ENCODE data around the gene CORO2B.

CORO2B gene

DNA sequence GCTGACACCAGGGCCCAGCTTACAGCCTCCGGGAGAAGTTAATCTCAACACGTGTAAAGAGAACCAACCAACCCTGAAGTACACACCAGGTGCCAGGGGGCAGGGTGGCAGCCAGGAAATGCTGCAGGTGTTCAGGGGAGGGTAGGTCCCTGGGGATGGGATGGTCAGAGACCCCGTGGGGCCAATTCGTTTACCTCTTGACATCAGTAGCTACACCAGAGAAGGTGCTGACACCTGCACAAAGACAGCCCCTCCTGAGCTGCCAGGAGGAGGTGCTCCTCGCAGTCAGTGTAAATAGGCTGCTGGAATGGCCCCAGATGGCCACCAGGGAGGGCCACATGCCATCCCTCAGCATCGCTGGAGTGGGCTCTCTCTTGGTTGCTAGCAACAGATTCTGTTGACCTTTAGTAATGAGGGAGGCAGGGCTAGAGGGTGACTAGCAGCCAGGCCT, 52.8 kb downstream of the CORO2B start:
- Histone ChIP-seq H3K4me3 (ENCODE audit: low read depth, low read length) (no peak overlapping the region), H3K4me1 (no peaks in the 10 kb centered on the region), H3K4me2 (ENCODE audit: low read length) (no peak overlapping the region), H3K27me3 (ENCODE audit: control insufficient read depth, insufficient read depth, low read length) (no peaks in the 10 kb centered on the region), H3K36me3 (ENCODE audit: control insufficient read depth, insufficient read depth, low read length) (no peaks in the 10 kb centered on the region), H2AFZ (no peak overlapping the region), H3K9me3 (ENCODE audit: control insufficient read depth, low read length) (no peaks in the 10 kb centered on the region), H3K27ac (no peak overlapping the region), H3K79me2 (no peaks in the 10 kb centered on the region), H3K9ac (no peak overlapping the region)
- TF ChIP-seq, protein P1, sequence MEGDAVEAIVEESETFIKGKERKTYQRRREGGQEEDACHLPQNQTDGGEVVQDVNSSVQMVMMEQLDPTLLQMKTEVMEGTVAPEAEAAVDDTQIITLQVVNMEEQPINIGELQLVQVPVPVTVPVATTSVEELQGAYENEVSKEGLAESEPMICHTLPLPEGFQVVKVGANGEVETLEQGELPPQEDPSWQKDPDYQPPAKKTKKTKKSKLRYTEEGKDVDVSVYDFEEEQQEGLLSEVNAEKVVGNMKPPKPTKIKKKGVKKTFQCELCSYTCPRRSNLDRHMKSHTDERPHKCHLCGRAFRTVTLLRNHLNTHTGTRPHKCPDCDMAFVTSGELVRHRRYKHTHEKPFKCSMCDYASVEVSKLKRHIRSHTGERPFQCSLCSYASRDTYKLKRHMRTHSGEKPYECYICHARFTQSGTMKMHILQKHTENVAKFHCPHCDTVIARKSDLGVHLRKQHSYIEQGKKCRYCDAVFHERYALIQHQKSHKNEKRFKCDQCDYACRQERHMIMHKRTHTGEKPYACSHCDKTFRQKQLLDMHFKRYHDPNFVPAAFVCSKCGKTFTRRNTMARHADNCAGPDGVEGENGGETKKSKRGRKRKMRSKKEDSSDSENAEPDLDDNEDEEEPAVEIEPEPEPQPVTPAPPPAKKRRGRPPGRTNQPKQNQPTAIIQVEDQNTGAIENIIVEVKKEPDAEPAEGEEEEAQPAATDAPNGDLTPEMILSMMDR (IDR thresholded peaks at IDR 0.05): no peak

DNA sequence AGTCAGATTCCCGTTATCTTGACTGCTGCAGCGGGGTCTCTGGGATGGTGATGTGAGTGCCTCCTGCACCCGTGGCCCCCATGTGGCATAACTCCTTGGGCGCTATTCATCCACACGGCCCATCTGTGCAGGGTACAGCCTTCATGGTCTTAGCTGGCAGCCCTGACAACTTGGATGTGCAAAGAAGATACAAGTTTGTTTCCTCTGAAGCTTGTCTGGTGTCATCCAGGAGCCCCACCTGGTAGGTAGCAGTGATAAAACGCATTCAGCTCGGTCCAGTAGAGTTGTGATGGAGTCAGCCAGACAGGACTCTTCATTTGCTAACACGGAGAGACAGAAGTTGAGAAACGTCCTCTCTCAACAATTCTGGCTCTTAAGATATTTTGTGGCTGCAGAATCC, 53.3 kb downstream of the CORO2B start:
- no peak overlapping the region for H3K4me2 ChIP-seq (ENCODE audit: low read length)
- H3K9ac ChIP-seq: no peak overlapping the region
- H3K79me2 ChIP-seq: no peaks in the 10 kb centered on the region
- no peak overlapping the region for H3K4me3 ChIP-seq (ENCODE audit: low read depth, low read length)
- no peaks in the 10 kb centered on the region for H3K9me3 ChIP-seq (ENCODE audit: control insufficient read depth, low read length)
- H2AFZ ChIP-seq: no peak overlapping the region
- no peaks in the 10 kb centered on the region for H3K4me1 ChIP-seq
- TF ChIP-seq, protein P1 (IDR thresholded peaks at IDR 0.05): no peak
- H3K27me3 ChIP-seq (ENCODE audit: control insufficient read depth, insufficient read depth, low read length): no peaks in the 10 kb centered on the region
- no peaks in the 10 kb centered on the region for H3K36me3 ChIP-seq (ENCODE audit: control insufficient read depth, insufficient read depth, low read length)
- no peak overlapping the region for H3K27ac ChIP-seq

DNA sequence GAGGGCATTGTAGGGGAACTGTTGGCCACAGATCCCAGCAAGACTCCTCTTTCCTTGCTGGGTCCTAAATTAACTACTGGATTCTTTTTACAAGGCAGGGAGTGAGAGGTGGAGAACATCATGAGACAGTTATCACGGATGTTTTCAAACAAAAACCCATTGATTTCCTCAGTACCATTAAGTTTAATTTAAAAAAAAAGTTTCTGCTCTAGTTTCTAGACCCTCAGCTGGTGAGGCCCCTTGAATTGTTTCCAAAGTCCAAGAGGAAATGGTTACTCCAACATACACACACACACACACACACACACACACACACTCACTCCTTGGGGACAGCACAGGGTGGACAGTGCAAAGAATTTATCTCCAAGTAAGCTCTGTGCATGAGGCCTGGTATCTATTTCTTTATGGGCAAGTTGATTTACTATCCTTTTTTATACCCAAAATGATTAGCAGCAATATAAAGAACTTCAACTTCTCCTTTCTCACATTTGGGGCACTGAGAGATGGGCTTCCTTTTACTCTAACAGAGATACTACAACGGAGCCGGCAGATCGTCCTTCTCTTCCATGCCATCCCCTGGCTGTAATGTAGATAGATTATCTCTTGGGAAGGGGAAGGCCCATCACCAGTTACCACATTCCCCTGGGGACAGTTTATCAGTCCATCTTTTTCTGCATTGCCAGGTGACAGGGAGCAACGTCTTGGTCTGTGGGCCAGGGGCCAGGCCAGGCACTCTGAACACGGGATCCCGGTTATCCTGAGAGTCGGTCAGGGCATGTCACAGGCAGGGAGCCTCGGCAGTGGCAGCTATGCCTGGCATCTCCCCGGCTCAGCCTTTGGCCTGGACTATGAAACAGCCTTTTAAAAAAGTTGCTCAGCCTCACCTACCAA, 54.7 kb downstream of the CORO2B start:
- TF ChIP-seq, protein P1 (IDR thresholded peaks at IDR 0.05): no peak
- H3K4me1 ChIP-seq: no peaks in the 10 kb centered on the region

DNA sequence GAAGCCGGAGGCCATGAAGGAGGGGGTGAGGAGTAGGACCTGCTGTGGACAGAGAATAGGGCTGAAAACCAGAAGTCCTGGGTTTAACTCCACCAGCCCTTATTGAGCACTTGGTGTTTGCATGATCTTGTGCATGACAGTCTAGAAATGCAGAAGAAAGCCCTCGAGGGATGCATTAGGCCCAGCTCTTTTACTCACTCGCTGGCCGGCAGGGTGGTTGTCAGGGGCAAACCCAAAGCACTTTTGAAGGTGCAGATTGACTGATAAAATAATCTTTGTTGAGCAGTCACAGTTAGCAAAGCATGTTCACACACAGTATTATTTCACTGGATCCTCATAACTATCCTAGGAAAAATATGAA, 55.3 kb downstream of the CORO2B start:
- H3K27ac ChIP-seq: no peak overlapping the region
- H3K27me3 ChIP-seq (ENCODE audit: control insufficient read depth, insufficient read depth, low read length): no peaks in the 10 kb centered on the region
- no peaks in the 10 kb centered on the region for H3K9me3 ChIP-seq (ENCODE audit: control insufficient read depth, low read length)
- no peaks in the 10 kb centered on the region for H3K4me1 ChIP-seq
- no peak overlapping the region for H3K4me3 ChIP-seq (ENCODE audit: low read depth, low read length)
- TF ChIP-seq, protein P1 (IDR thresholded peaks at IDR 0.05): no peak
- H2AFZ ChIP-seq: no peak overlapping the region
- H3K4me2 ChIP-seq (ENCODE audit: low read length): no peak overlapping the region
- H3K79me2 ChIP-seq: no peaks in the 10 kb centered on the region
- H3K9ac ChIP-seq: no peak overlapping the region
- H3K36me3 ChIP-seq (ENCODE audit: control insufficient read depth, insufficient read depth, low read length): no peaks in the 10 kb centered on the region

More for the DNA sequence above, 54.7 kb downstream of the CORO2B start:
- Histone ChIP-seq H3K27ac (no peak overlapping the region), H3K79me2 (no peaks in the 10 kb centered on the region), H3K27me3 (ENCODE audit: control insufficient read depth, insufficient read depth, low read length) (no peaks in the 10 kb centered on the region), H3K4me3 (ENCODE audit: low read depth, low read length) (no peak overlapping the region), H3K9ac (no peak overlapping the region), H3K36me3 (ENCODE audit: control insufficient read depth, insufficient read depth, low read length) (no peaks in the 10 kb centered on the region), H2AFZ (no peak overlapping the region), H3K4me2 (ENCODE audit: low read length) (no peak overlapping the region), H3K9me3 (ENCODE audit: control insufficient read depth, low read length) (no peaks in the 10 kb centered on the region)

DNA sequence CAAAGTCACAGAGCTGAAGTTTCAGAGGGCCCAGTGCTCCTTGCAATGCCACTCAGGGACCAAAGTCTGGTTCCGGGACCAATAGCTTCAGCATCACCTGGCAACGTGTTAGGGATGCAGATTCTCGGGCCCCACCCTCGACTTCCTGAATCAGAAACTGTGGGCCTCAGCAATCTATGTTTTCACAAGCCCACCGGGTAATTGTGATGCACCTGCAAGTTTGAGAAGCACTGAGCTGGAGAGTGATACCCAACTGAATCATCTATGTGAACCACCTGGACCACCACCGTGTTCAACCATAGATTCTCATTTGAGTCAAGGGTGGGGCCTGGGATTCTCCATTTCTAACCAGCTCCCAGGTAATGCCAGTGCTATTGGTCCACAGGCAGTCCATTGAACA, 55.7 kb downstream of the CORO2B start:
- Histone ChIP-seq H3K4me2 (ENCODE audit: low read length) (no peak overlapping the region), H3K4me3 (ENCODE audit: low read depth, low read length) (no peak overlapping the region), H3K9ac (no peak overlapping the region), H3K4me1 (no peaks in the 10 kb centered on the region), H2AFZ (no peak overlapping the region), H3K27me3 (ENCODE audit: control insufficient read depth, insufficient read depth, low read length) (no peaks in the 10 kb centered on the region), H3K79me2 (no peaks in the 10 kb centered on the region), H3K36me3 (ENCODE audit: control insufficient read depth, insufficient read depth, low read length) (no peaks in the 10 kb centered on the region), H3K9me3 (ENCODE audit: control insufficient read depth, low read length) (no peaks in the 10 kb centered on the region), H3K27ac (no peak overlapping the region)
- TF ChIP-seq, protein P1 (IDR thresholded peaks at IDR 0.05): no peak

Data from parathyroid adenoma (tissue), 2 donors.